HEK293T (cell line): ENCODE measurements around the gene NEK1.

Experiments
- CTCF ChIA-PET: fragments of 350-600 bp; formaldehyde crosslinking; extraction: SDS; loops from one replicate; lab custom pipeline; 2021; ENCODE audit warnings: antibody characterized with exemption, inconsistent platforms; lab: Yijun Ruan, JAX
- POLR2A ChIA-PET: fragments of 350-600 bp; formaldehyde crosslinking; extraction: SDS; loops from one replicate; lab custom pipeline; 2020; ENCODE audit warnings: antibody characterized with exemption, inconsistent platforms; lab: Yijun Ruan, JAX
- DNase-seq: peaks from one replicate; pipeline ENCODE4 v3.0.0; 2012; ENCODE audit warnings: mixed read lengths; ENCODE audit errors: extremely low spot score
- ARNT ChIP-seq: fragments of 450-650 bp; IDR thresholded peaks from 2 replicates; pipeline ENCODE4 v1.6.1; 2017; ENCODE audit warnings: mild to moderate bottlenecking
- BHLHE40 ChIP-seq: fragments of 450-650 bp; IDR thresholded peaks from 2 replicates; pipeline ENCODE4 v1.6.1; 2016; ENCODE audit warnings: mild to moderate bottlenecking, moderate library complexity, borderline replicate concordance
- CTBP1 ChIP-seq: fragments of 450-650 bp; IDR thresholded peaks from 2 replicates; pipeline ENCODE4 v1.6.1; 2016; ENCODE audit warnings: borderline replicate concordance
- ELF4 ChIP-seq: fragments of 450-650 bp; IDR thresholded peaks from 2 replicates; pipeline ENCODE4 v1.6.1; 2017; ENCODE audit warnings: antibody characterized with exemption
- FOXA1 ChIP-seq: fragments of 450-650 bp; IDR thresholded peaks from 2 replicates; pipeline ENCODE4 v1.6.1; 2016; ENCODE audit warnings: mild to moderate bottlenecking
- FOXK2 ChIP-seq: fragments of 450-650 bp; IDR thresholded peaks from 2 replicates; pipeline ENCODE4 v1.6.1; 2016; ENCODE audit warnings: mild to moderate bottlenecking
- FOXM1 ChIP-seq: fragments of 450-650 bp; IDR thresholded peaks from 2 replicates; pipeline ENCODE4 v1.6.1; 2017; ENCODE audit warnings: mild to moderate bottlenecking, borderline replicate concordance
- HDGF ChIP-seq: fragments of 450-650 bp; IDR thresholded peaks from 2 replicates; pipeline ENCODE4 v1.6.1; 2017; ENCODE audit warnings: antibody characterized with exemption, borderline replicate concordance
- L3MBTL2 ChIP-seq: fragments of 450-650 bp; conservative IDR thresholded peaks from 2 replicates; pipeline ENCODE4 v1.6.1; 2016; ENCODE audit warnings: mild to moderate bottlenecking
- LEF1 ChIP-seq: fragments of 450-650 bp; IDR thresholded peaks from 2 replicates; pipeline ENCODE4 v1.6.1; 2017; ENCODE audit warnings: mild to moderate bottlenecking, borderline replicate concordance
- NFRKB ChIP-seq: fragments of 450-650 bp; IDR thresholded peaks from 2 replicates; pipeline ENCODE4 v1.6.1; 2016; ENCODE audit warnings: mild to moderate bottlenecking, moderate library complexity
- PKNOX1 ChIP-seq: fragments of 450-650 bp; IDR thresholded peaks from 2 replicates; pipeline ENCODE4 v1.6.1; 2016
- SP1 ChIP-seq: fragments of 450-650 bp; IDR thresholded peaks from 2 replicates; pipeline ENCODE4 v1.6.1; 2017
- SUZ12 ChIP-seq: fragments of 450-650 bp; IDR thresholded peaks from 2 replicates; pipeline ENCODE4 v1.6.1; 2016; ENCODE audit warnings: mild to moderate bottlenecking
- TARDBP ChIP-seq: fragments of 450-650 bp; IDR thresholded peaks from 2 replicates; pipeline ENCODE4 v1.6.1; 2016
- ZNF384 ChIP-seq: fragments of 450-650 bp; IDR thresholded peaks from 2 replicates; pipeline ENCODE4 v1.6.1; 2016

NEK1 gene

GRCh38 chr4:169649545-169650226 lies 37.3 kb upstream of the NEK1 start:
- no peak for TF ChIP-seq TARDBP
- TF ChIP-seq PKNOX1, result no peak
- TF ChIP-seq SUZ12, result no peak
- TF ChIP-seq SP1, result no peak
- no peak for TF ChIP-seq ZNF384
- TF ChIP-seq FOXK2, result no peak
- TF ChIP-seq NFRKB, result no peak
- TF ChIP-seq LEF1, result no peak
- TF ChIP-seq FOXM1, result no peak
- TF ChIP-seq L3MBTL2, result no peak
- no peak for TF ChIP-seq BHLHE40
- no peak for TF ChIP-seq FOXA1
- TF ChIP-seq ARNT, result no peak
- no peak for TF ChIP-seq ELF4
- no peak for TF ChIP-seq HDGF
- TF ChIP-seq CTBP1, result no peak
- POLR2A ChIA-PET, result interaction anchor here (0.6 to 1.9 kb wide), 2 partner anchors 11 to 1076 kb away, joined by 4 to 5 read pairs; no protein-coding TSS in a partner anchor
- no peak for DNase-seq
- CTCF ChIA-PET, result interaction anchor here (1.4 kb wide), 1 partner anchor 10 kb away, joined by 3 read pairs; no protein-coding TSS in a partner anchor

- ChIA-PET CTCF (no interaction called here), POLR2A (interaction anchor here (0.6 kb wide), 1 partner anchor 15 kb away, joined by 3 read pairs; no protein-coding TSS in a partner anchor)
- no peak for TF ChIP-seq ELF4
- no peak for TF ChIP-seq CTBP1
- no peak for TF ChIP-seq FOXM1
- no peak for TF ChIP-seq LEF1
- TF ChIP-seq ARNT, result no peak
- TF ChIP-seq L3MBTL2, result no peak
- no peak for TF ChIP-seq SUZ12
- no peak for TF ChIP-seq BHLHE40
- TF ChIP-seq PKNOX1, result no peak
- no peak for TF ChIP-seq NFRKB
- TF ChIP-seq TARDBP, result no peak
- TF ChIP-seq FOXA1, result no peak
- TF ChIP-seq FOXK2, result no peak
- TF ChIP-seq HDGF, result no peak
- TF ChIP-seq SP1, result no peak
- no peak for TF ChIP-seq ZNF384
These were observed 33.2 kb upstream of the NEK1 start for GRCh38 chr4:169645627-169646026.

GRCh38 chr4:169644802-169645201 lies 32.4 kb upstream of the NEK1 start:
- no peak for TF ChIP-seq CTBP1
- TF ChIP-seq TARDBP, result no peak
- ChIA-PET POLR2A (no interaction called here), CTCF (no interaction called here)
- DNase-seq, result no peak

More at GRCh38 chr4:169645627-169646026, 33.2 kb upstream of the NEK1 start:
- DNase-seq, result no peak

- POLR2A ChIA-PET, result interaction anchor here (3.2 kb wide), 1 partner anchor 20 kb away, joined by 10 read pairs; the partner anchor contains the start of gene CLCN3
- TF ChIP-seq LEF1 (no peak), PKNOX1 (no peak)
- CTCF ChIA-PET, result no interaction called here
These were observed 28.0 kb upstream of the NEK1 start for GRCh38 chr4:169640261-169640870.

GRCh38 chr4:169634975-169635374 lies 22.6 kb upstream of the NEK1 start:
- ChIA-PET CTCF (no interaction called here), POLR2A (interaction anchor here (1.6 kb wide), 1 partner anchor 15 kb away, joined by 11 read pairs; the partner anchor contains the start of gene CLCN3)
- DNase-seq, result peak; percentile 18
- TF ChIP-seq HDGF, result no peak
- TF ChIP-seq SUZ12, result no peak
- no peak for TF ChIP-seq ARNT
- no peak for TF ChIP-seq TARDBP
- no peak for TF ChIP-seq FOXK2
- no peak for TF ChIP-seq SP1
- no peak for TF ChIP-seq BHLHE40
- peak; percentile 75; the same call in 1 of the 2 replicates for TF ChIP-seq FOXM1
- peak; percentile 40 for TF ChIP-seq PKNOX1
- peak; percentile 17; the same call in 1 of the 2 replicates for TF ChIP-seq CTBP1

More at GRCh38 chr4:169640261-169640870, 28.0 kb upstream of the NEK1 start:
- no peak for DNase-seq
